Hepatocyte (in vitro differentiated cells): ENCODE results near the gene SLC38A1. TPM values are rescaled to one million over a fixed set of nuclear protein-coding genes. Genes with fewer than 3 reads are reported as not detected.
"Not testable (repeated sequence)": the region's sequence is repeated elsewhere in the genome, so short reads cannot be mapped to it uniquely, and the experiment has no call there.

ENCODE experiments used
- DNase-seq: peaks from one replicate; pipeline ENCODE4 v3.0.0-alpha.2; 2016; ENCODE audit warnings: low spot score
- H2AFZ ChIP-seq: fragments of 200-600 bp; sonication (generic); 2 replicates; pipeline ENCODE4 v1.6.0; 2016; ENCODE audit warnings: antibody characterized with exemption, mild to moderate bottlenecking
- H3K27ac ChIP-seq: fragments of 200-600 bp; sonication (generic); 2 replicates; pipeline ENCODE4 v1.5.1; 2016; ENCODE audit warnings: mild to moderate bottlenecking
- H3K27me3 ChIP-seq: fragments of 200-600 bp; sonication (generic); 2 replicates; pipeline ENCODE4 v1.6.1; 2016
- H3K36me3 ChIP-seq: fragments of 200-600 bp; sonication (generic); replicated peaks from 2 replicates; pipeline ENCODE4 v1.5.1; 2016; ENCODE audit warnings: low read depth; ENCODE audit not compliant: insufficient read depth
- H3K4me1 ChIP-seq: fragments of 200-600 bp; sonication (generic); 2 replicates; pipeline ENCODE4 v1.5.1; 2016; ENCODE audit warnings: mild to moderate bottlenecking, moderate library complexity; ENCODE audit not compliant: insufficient read depth
- H3K4me2 ChIP-seq: fragments of 200-600 bp; sonication (generic); 2 replicates; pipeline ENCODE4 v1.6.0; 2016
- H3K4me3 ChIP-seq: fragments of 200-600 bp; sonication (generic); 2 replicates; pipeline ENCODE4 v1.5.1; 2016; ENCODE audit warnings: mild to moderate bottlenecking
- H3K79me2 ChIP-seq: fragments of 200-600 bp; sonication (generic); 2 replicates; pipeline ENCODE4 v1.6.0; 2017; ENCODE audit warnings: mild to moderate bottlenecking
- H3K9me2 ChIP-seq: fragments of 200-600 bp; sonication (generic); replicated peaks from 2 replicates; pipeline ENCODE4 v1.6.0; 2017; ENCODE audit warnings: mild to moderate bottlenecking; ENCODE audit not compliant: insufficient read depth
- H3K9me3 ChIP-seq: fragments of 200-600 bp; sonication (generic); 2 replicates; pipeline ENCODE4 v1.5.1; 2016; ENCODE audit warnings: low read depth, mild to moderate bottlenecking
- H4K20me1 ChIP-seq: fragments of 200-600 bp; sonication (generic); 2 replicates; pipeline ENCODE4 v1.6.0; 2016; ENCODE audit warnings: mild to moderate bottlenecking; ENCODE audit not compliant: insufficient read depth, poor library complexity, severe bottlenecking
- CTCF ChIP-seq: fragments of 200-600 bp; sonication (generic); IDR thresholded peaks from 2 replicates; pipeline ENCODE4 v1.5.1; 2016; ENCODE audit warnings: antibody characterized with exemption, mild to moderate bottlenecking; ENCODE audit not compliant: poor library complexity
- EZH2 ChIP-seq: fragments of 200-600 bp; sonication (generic); IDR thresholded peaks from 2 replicates; pipeline ENCODE4 v1.6.1; 2016; ENCODE audit warnings: antibody characterized with exemption, mild to moderate bottlenecking, borderline replicate concordance
- EZH2phosphoT487 ChIP-seq: fragments of 200-600 bp; sonication (generic); IDR thresholded peaks from one replicate; pipeline ENCODE4 v1.6.1; 2018; ENCODE audit warnings: antibody characterized with exemption, mild to moderate bottlenecking, low read depth, moderate library complexity; ENCODE audit not compliant: unreplicated experiment, severe bottlenecking
- whole genome bisulfite sequencing: methylation state at CpG from one replicate; pipeline ENCODE4 v1.1.6; 2016; ENCODE audit warnings: low lambda C conversion rate; ENCODE audit errors: missing lambda C conversion rate; 5-methylcytosine and 5-hydroxymethylcytosine counted together
- polyA plus RNA-seq: library from polyadenylated mRNA; unstranded; fragments of >200 nt; fragmentation: Nextera tagmentation; extraction: Ambion mirVana; gene quantifications from 2 replicates; pipeline ENCODE4 v1.2.1, GENCODE V29; 2016
- total RNA-seq: library from RNA; depleted of rRNA; stranded (reverse); fragments of >200 nt; gene quantifications from 2 replicates; pipeline ENCODE4 v1.2.3, GENCODE V29; 2014

The SLC38A1 gene
- total and polyA plus RNA-seq, 2 experiments from 2014 or later = 48.2 to 86.8 TPM

GRCh38 chr12:46197883-46198282 is 71.0 kb downstream of the SLC38A1 start:
- Histone ChIP-seq H3K4me3 (no peak overlapping the region), H4K20me1 (no peaks in the 10 kb centered on the region), H3K27me3 (no peaks in the 10 kb centered on the region), H3K4me2 (no peak overlapping the region), H3K27ac (no peak overlapping the region), H3K9me2 (no peaks in the 10 kb centered on the region), H2AFZ (no peak overlapping the region), H3K36me3 (peaks cover 13% of the 10 kb centered on the region), H3K9me3 (peaks cover 4% of the 10 kb centered on the region), H3K4me1 (no peaks in the 10 kb centered on the region), H3K79me2 (no peaks in the 10 kb centered on the region)
- DNase-seq = no peak
- TF ChIP-seq EZH2 (no peak), EZH2phosphoT487 (no peak), CTCF (no peak)
- WGBS = 78% methylated on average over 5 of the region's 5 CpGs

- 98% methylated on average over 2 of the region's 2 CpGs for WGBS
- H3K9me3 ChIP-seq = not testable (repeated sequence)
These were observed 78.3 kb downstream of the SLC38A1 start for GRCh38 chr12:46190533-46190932.

GRCh38 chr12:46188170-46188569 is 80.7 kb downstream of the SLC38A1 start:
- WGBS = 95% methylated on average over 2 of the region's 2 CpGs
- no peaks in the 10 kb centered on the region for H3K27me3 ChIP-seq
- no peak overlapping the region for H3K4me3 ChIP-seq
- H3K27ac ChIP-seq = no peak overlapping the region
- DNase-seq = no peak
- H3K4me1 ChIP-seq = no peaks in the 10 kb centered on the region
- no peaks in the 10 kb centered on the region for H3K79me2 ChIP-seq
- H3K9me3 ChIP-seq = peaks cover 5% of the 10 kb centered on the region
- no peaks in the 10 kb centered on the region for H3K36me3 ChIP-seq
- H3K4me2 ChIP-seq = no peak overlapping the region
- H3K9me2 ChIP-seq = no peaks in the 10 kb centered on the region
- no peaks in the 10 kb centered on the region for H4K20me1 ChIP-seq
- TF ChIP-seq CTCF = no peak
- TF ChIP-seq EZH2 = no peak
- no peak for TF ChIP-seq EZH2phosphoT487
- H2AFZ ChIP-seq = no peak overlapping the region

More at GRCh38 chr12:46190533-46190932, 78.3 kb downstream of the SLC38A1 start:
- H3K27ac ChIP-seq, H3K4me3 ChIP-seq, DNase-seq, H2AFZ ChIP-seq, H3K36me3 ChIP-seq, H3K27me3 ChIP-seq, H3K9me2 ChIP-seq, H4K20me1 ChIP-seq, H3K4me2 ChIP-seq, H3K79me2 ChIP-seq, H3K4me1 ChIP-seq: not testable (repeated sequence)

GRCh38 chr12:46187023-46187422 is 81.8 kb downstream of the SLC38A1 start:
- no peak overlapping the region for H3K4me2 ChIP-seq
- H3K36me3 ChIP-seq = no peaks in the 10 kb centered on the region
- no peak overlapping the region for H3K4me3 ChIP-seq
- TF ChIP-seq CTCF = no peak
- TF ChIP-seq EZH2 = no peak
- no peak for TF ChIP-seq EZH2phosphoT487
- no peaks in the 10 kb centered on the region for H3K27me3 ChIP-seq
- no peaks in the 10 kb centered on the region for H3K9me3 ChIP-seq
- no peak overlapping the region for H3K27ac ChIP-seq
- WGBS = 87% methylated on average over 3 of the region's 3 CpGs
- DNase-seq = no peak
- no peaks in the 10 kb centered on the region for H3K9me2 ChIP-seq
- no peaks in the 10 kb centered on the region for H3K79me2 ChIP-seq
- no peak overlapping the region for H2AFZ ChIP-seq
- H3K4me1 ChIP-seq = no peaks in the 10 kb centered on the region
- H4K20me1 ChIP-seq = no peaks in the 10 kb centered on the region
